H9 (cell line): ENCODE data around the gene SS18L1. TPM values are rescaled to one million over a fixed set of nuclear protein-coding genes. Genes with fewer than 3 reads are reported as not detected.

Source experiments
- DNase-seq: peaks from one replicate; pipeline ENCODE4 v3.0.0-alpha.2; 2017
- H2AFZ ChIP-seq: one replicate; pipeline ENCODE4 v1.6.1; 2013; ENCODE audit warnings: mild to moderate bottlenecking, low read length, control low read depth, moderate library complexity
- H2AK5ac ChIP-seq: 2 replicates; pipeline ENCODE4 v1.6.1; 2013; ENCODE audit warnings: low read length, control low read depth, mixed read lengths; ENCODE audit not compliant: insufficient read length
- H2BK120ac ChIP-seq: one replicate; pipeline ENCODE4 v1.6.1; 2013; ENCODE audit warnings: low read depth, mild to moderate bottlenecking, low read length, control low read depth, inconsistent platforms; ENCODE audit not compliant: poor library complexity, severe bottlenecking
- H2BK12ac ChIP-seq: 2 replicates; pipeline ENCODE4 v1.6.1; 2013; ENCODE audit warnings: low read length, control low read depth, mixed read lengths, low read depth; ENCODE audit not compliant: insufficient read length
- H2BK15ac ChIP-seq: 2 replicates; pipeline ENCODE4 v1.6.1; 2013; ENCODE audit warnings: low read depth, low read length, control low read depth
- H2BK20ac ChIP-seq: one replicate; pipeline ENCODE4 v1.6.1; 2013; ENCODE audit warnings: low read depth, mild to moderate bottlenecking, low read length, control low read depth, inconsistent platforms; ENCODE audit not compliant: poor library complexity, severe bottlenecking
- H2BK5ac ChIP-seq: 2 replicates; pipeline ENCODE4 v1.6.1; 2013; ENCODE audit warnings: low read length, control low read depth, mixed read lengths; ENCODE audit not compliant: insufficient read length
- H3K14ac ChIP-seq: 2 replicates; pipeline ENCODE4 v1.6.1; 2013; ENCODE audit warnings: low read length, control low read depth; ENCODE audit not compliant: insufficient read depth
- H3K18ac ChIP-seq: 2 replicates; pipeline ENCODE4 v1.6.1; 2013; ENCODE audit warnings: low read depth, mild to moderate bottlenecking, mixed read lengths, low read length, control low read depth; ENCODE audit not compliant: insufficient read length
- H3K23ac ChIP-seq: 2 replicates; pipeline ENCODE4 v1.6.1; 2013; ENCODE audit warnings: low read length, control low read depth, mixed read lengths, low read depth; ENCODE audit not compliant: insufficient read length
- H3K23me2 ChIP-seq: 2 replicates; pipeline ENCODE4 v1.6.1; 2013; ENCODE audit warnings: low read depth, mild to moderate bottlenecking, mixed read lengths, low read length, control low read depth; ENCODE audit not compliant: insufficient read length, poor library complexity, severe bottlenecking
- H3K27ac ChIP-seq: 2 replicates; pipeline ENCODE4 v1.5.1; 2013; ENCODE audit warnings: low read length, control low read depth, mixed read lengths, low read depth; ENCODE audit not compliant: insufficient read length
- H3K27me3 ChIP-seq: 2 replicates; pipeline ENCODE4 v1.6.1; 2013; ENCODE audit warnings: low read length, control low read depth, inconsistent platforms; ENCODE audit not compliant: insufficient read depth
- H3K4ac ChIP-seq: 2 replicates; pipeline ENCODE4 v1.6.1; 2013; ENCODE audit warnings: low read depth, mild to moderate bottlenecking, control low read depth, inconsistent platforms, low read length, moderate library complexity
- H3K4me1 ChIP-seq: 2 replicates; pipeline ENCODE4 v1.6.1; 2013; ENCODE audit warnings: low read length, control low read depth, inconsistent platforms; ENCODE audit not compliant: insufficient read depth
- H3K4me2 ChIP-seq: 2 replicates; pipeline ENCODE4 v1.6.1; 2013; ENCODE audit warnings: low read length, control low read depth, mixed read lengths; ENCODE audit not compliant: insufficient read length, insufficient read depth
- H3K56ac ChIP-seq: 2 replicates; pipeline ENCODE4 v1.6.1; 2013; ENCODE audit warnings: low read depth, mild to moderate bottlenecking, mixed read lengths, low read length, control low read depth; ENCODE audit not compliant: insufficient read length
- H3K79me1 ChIP-seq: 2 replicates; pipeline ENCODE4 v1.6.1; 2013; ENCODE audit warnings: low read depth, mild to moderate bottlenecking, moderate library complexity, low read length, control low read depth, inconsistent platforms; ENCODE audit not compliant: insufficient read depth, poor library complexity, severe bottlenecking
- H3K79me2 ChIP-seq: 2 replicates; pipeline ENCODE4 v1.6.1; 2013; ENCODE audit warnings: low read length, control low read depth, inconsistent platforms; ENCODE audit not compliant: insufficient read depth
- H3K9ac ChIP-seq: 2 replicates; pipeline ENCODE4 v1.6.1; 2013; ENCODE audit warnings: low read length, control low read depth, mixed read lengths; ENCODE audit not compliant: insufficient read length; ENCODE audit errors: extremely low read depth
- H3K9me3 ChIP-seq: one replicate; pipeline ENCODE4 v1.6.1; 2013; ENCODE audit warnings: low read depth, low read length, inconsistent platforms; ENCODE audit not compliant: control insufficient read depth
- H3T11ph ChIP-seq: one replicate; pipeline ENCODE4 v1.6.1; 2013; ENCODE audit warnings: mild to moderate bottlenecking, low read length, control low read depth, inconsistent platforms
- H4K20me1 ChIP-seq: one replicate; pipeline ENCODE4 v1.6.1; 2013; ENCODE audit not compliant: control insufficient read depth, insufficient read length, insufficient read depth
- H4K5ac ChIP-seq: 2 replicates; pipeline ENCODE4 v1.6.1; 2013; ENCODE audit warnings: low read depth, mild to moderate bottlenecking, mixed read lengths, low read length, control low read depth; ENCODE audit not compliant: insufficient read length
- H4K8ac ChIP-seq: replicated peaks from 2 replicates; pipeline ENCODE4 v1.6.1; 2013; ENCODE audit warnings: low read length, control low read depth, mixed read lengths, low read depth; ENCODE audit not compliant: insufficient read length
- H4K91ac ChIP-seq: 2 replicates; pipeline ENCODE4 v1.6.1; 2013; ENCODE audit warnings: low read depth, mild to moderate bottlenecking, moderate library complexity, mixed read lengths, low read length, control low read depth; ENCODE audit not compliant: insufficient read length
- H3K27ac Mint-ChIP-seq, 3 experiments: 2 replicates in 2 of 3; 3 replicates in 1 of 3; pipeline ENCODE4 v1.8.0; 2020 to 2021; ENCODE audit warnings: mixed read lengths in 3 of 3, mild to moderate bottlenecking in 1 of 3, moderate library complexity in 1 of 3
- H3K27me3 Mint-ChIP-seq: 2 replicates; pipeline ENCODE4 v1.8.0; 2021; ENCODE audit warnings: low read depth, mild to moderate bottlenecking, moderate library complexity, mixed read lengths
- H3K36me3 Mint-ChIP-seq, 3 experiments: 2 replicates in 2 of 3; 3 replicates in 1 of 3; pipeline ENCODE4 v1.8.0; 2020 to 2021; ENCODE audit warnings: low read depth in 3 of 3, mixed read lengths in 3 of 3; ENCODE audit not compliant: insufficient read depth in 1 of 3
- H3K4me1 Mint-ChIP-seq, 2 experiments: 2 replicates each; pipeline ENCODE4 v1.8.0; 2020; ENCODE audit warnings: mixed read lengths in 2 of 2
- H3K4me3 Mint-ChIP-seq, 2 experiments: 2 replicates in 1 of 2; 3 replicates in 1 of 2; pipeline ENCODE4 v1.8.0; 2020 to 2021; ENCODE audit warnings: mild to moderate bottlenecking in 2 of 2, mixed read lengths in 2 of 2, moderate library complexity in 1 of 2
- H3K9me3 Mint-ChIP-seq, 2 experiments: 2 replicates in 1 of 2; 3 replicates in 1 of 2; pipeline ENCODE4 v1.8.0; 2020; ENCODE audit warnings: mild to moderate bottlenecking in 2 of 2, mixed read lengths in 2 of 2, moderate library complexity in 1 of 2
- WGBS: extraction: QIAGEN DNeasy Blood & Tissue Kit; methylation state at CpG from one replicate; pipeline ENCODE4 v1.1.7; 2013; ENCODE audit warnings: missing lambda C conversion rate, low lambda C conversion rate, mixed read lengths; ENCODE audit not compliant: insufficient read length; ENCODE audit errors: extremely low coverage; 5-methylcytosine and 5-hydroxymethylcytosine counted together
- total RNA-seq: library from RNA; stranded (reverse); gene quantifications from 2 replicates; pipeline ENCODE4 v1.2.1, GENCODE V29; 2021
- TF ChIP-seq, protein P1 (sequence below): fragments of 200-600 bp; sonication (generic); conservative IDR thresholded peaks from 3 replicates; pipeline ENCODE4 v1.8.0; 2021; ENCODE audit warnings: antibody characterized with exemption, mild to moderate bottlenecking

Gene SS18L1
- total RNA-seq, 1 experiment from 2014 or later, result 22.2 TPM

DNA sequence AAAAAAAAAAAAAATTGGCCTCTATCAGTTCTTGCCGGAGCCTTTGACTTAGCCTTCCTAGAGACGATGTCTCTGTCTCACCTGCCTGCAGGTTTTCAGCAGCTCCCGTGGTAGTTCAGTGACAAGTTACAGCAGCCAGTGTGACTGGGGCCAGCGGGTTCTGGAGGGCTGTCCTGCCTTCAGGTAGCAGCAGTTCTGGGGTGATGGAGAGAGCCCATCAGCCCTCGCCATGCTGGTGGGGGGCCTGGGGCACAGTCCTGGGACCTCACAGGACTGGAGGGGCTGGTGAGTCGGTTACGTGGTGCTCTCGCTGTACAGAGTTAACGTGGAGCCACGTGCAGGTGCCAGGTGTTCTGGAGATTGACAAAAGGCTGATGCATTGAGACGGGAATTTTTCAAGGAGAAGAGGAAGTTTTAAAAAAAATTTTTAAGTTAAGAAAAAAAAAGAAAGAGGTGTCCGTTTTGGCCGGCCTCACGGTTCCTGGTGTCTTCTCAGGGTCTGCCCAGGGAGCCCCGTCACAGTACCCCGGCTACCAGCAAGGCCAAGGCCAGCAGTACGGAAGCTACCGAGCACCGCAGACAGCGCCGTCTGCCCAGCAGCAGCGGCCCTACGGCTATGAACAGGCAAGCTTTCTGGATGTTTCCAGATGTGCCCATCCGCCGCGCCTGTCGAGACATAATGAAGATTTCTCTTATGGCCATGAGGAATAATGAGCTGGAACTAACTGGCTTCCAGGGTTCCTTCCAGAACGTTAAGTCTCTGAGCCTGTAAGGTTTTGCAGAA is 30.6 kb downstream of the SS18L1 start:
- H3K27ac Mint-ChIP-seq, result peak overlapping the region in 1 of 3 experiments; percentile 76; a peak in 2 of 7 replicates
- H3K27me3 Mint-ChIP-seq, result no peaks in the 10 kb centered on the region; the same call in 1 of the 2 replicates
- H3K4me3 Mint-ChIP-seq, result no peak overlapping the region
- no peak overlapping the region for H3K27ac ChIP-seq
- TF ChIP-seq, protein P1, sequence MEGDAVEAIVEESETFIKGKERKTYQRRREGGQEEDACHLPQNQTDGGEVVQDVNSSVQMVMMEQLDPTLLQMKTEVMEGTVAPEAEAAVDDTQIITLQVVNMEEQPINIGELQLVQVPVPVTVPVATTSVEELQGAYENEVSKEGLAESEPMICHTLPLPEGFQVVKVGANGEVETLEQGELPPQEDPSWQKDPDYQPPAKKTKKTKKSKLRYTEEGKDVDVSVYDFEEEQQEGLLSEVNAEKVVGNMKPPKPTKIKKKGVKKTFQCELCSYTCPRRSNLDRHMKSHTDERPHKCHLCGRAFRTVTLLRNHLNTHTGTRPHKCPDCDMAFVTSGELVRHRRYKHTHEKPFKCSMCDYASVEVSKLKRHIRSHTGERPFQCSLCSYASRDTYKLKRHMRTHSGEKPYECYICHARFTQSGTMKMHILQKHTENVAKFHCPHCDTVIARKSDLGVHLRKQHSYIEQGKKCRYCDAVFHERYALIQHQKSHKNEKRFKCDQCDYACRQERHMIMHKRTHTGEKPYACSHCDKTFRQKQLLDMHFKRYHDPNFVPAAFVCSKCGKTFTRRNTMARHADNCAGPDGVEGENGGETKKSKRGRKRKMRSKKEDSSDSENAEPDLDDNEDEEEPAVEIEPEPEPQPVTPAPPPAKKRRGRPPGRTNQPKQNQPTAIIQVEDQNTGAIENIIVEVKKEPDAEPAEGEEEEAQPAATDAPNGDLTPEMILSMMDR, result no peak
- H4K91ac ChIP-seq, result no peak overlapping the region
- H2BK5ac ChIP-seq, result no peak overlapping the region
- H3K9me3 ChIP-seq, result no peaks in the 10 kb centered on the region
- no peaks in the 10 kb centered on the region for H3K4me1 Mint-ChIP-seq
- 100% methylated on average over 1 of the region's 28 CpGs for WGBS
- no peaks in the 10 kb centered on the region for H3K79me1 ChIP-seq
- no peak overlapping the region for H3K4ac ChIP-seq
- peaks cover 9 to 40% (median 26%) of the 10 kb centered on the region in 3 experiments for H3K36me3 Mint-ChIP-seq
- H2BK20ac ChIP-seq, result no peak overlapping the region
- no peak overlapping the region for H2BK120ac ChIP-seq
- no peak overlapping the region for H3K23ac ChIP-seq
- H3K9me3 Mint-ChIP-seq, result no peaks in the 10 kb centered on the region
- no peaks in the 10 kb centered on the region for H3K79me2 ChIP-seq
- H3K27me3 ChIP-seq, result no peaks in the 10 kb centered on the region
- H3K4me2 ChIP-seq, result no peak overlapping the region
- H3K14ac ChIP-seq, result no peak overlapping the region
- H3K56ac ChIP-seq, result no peak overlapping the region
- H3T11ph ChIP-seq, result no peak overlapping the region
- H2AFZ ChIP-seq, result no peak overlapping the region
- H2BK15ac ChIP-seq, result no peak overlapping the region
- no peak overlapping the region for H3K18ac ChIP-seq
- H3K23me2 ChIP-seq, result no peaks in the 10 kb centered on the region
- no peaks in the 10 kb centered on the region for H3K4me1 ChIP-seq
- DNase-seq, result no peak
- no peak overlapping the region for H3K9ac ChIP-seq
- H2BK12ac ChIP-seq, result no peak overlapping the region
- no peak overlapping the region for H2AK5ac ChIP-seq
- H4K8ac ChIP-seq, result no peak overlapping the region
- H4K5ac ChIP-seq, result no peak overlapping the region
- no peaks in the 10 kb centered on the region for H4K20me1 ChIP-seq
